ENCODE results near the gene TBX5. TPM values are rescaled to one million over a fixed set of nuclear protein-coding genes. Genes with fewer than 3 reads are reported as not detected.

Gene TBX5
- total RNA-seq, 1 donor from 2014 or later, result not detected

GRCh38 chr12:114443607-114444421, 37.9 kb upstream of the TBX5 start:
- no peak for DNase-seq (ENCODE audit: extremely low spot score in 2 of 2)
- Histone ChIP-seq H3K9me3 (no peaks in the 10 kb centered on the region), H3K4me1 (no peaks in the 10 kb centered on the region), H3K36me3 (no peaks in the 10 kb centered on the region), H3K27me3 (peaks cover 4% of the 10 kb centered on the region), H3K27ac (no peak overlapping the region), H3K4me3 (no peak overlapping the region)
- TF ChIP-seq CTCF (IDR thresholded peaks at IDR 0.05) (no peak), POLR2AphosphoS5 (IDR thresholded peaks at IDR 0.05; ENCODE audit: insufficient read depth in 1 of 2, low read depth in 1 of 2) (no peak), POLR2A (IDR thresholded peaks at IDR 0.05) (no peak)
- intact Hi-C loops (cut with DNase I), result no loop called here

GRCh38 chr12:114442578-114442977, 36.6 kb upstream of the TBX5 start:
- TF ChIP-seq CTCF (IDR thresholded peaks at IDR 0.05) (no peak), POLR2AphosphoS5 (IDR thresholded peaks at IDR 0.05; ENCODE audit: insufficient read depth in 1 of 2, low read depth in 1 of 2) (no peak), POLR2A (IDR thresholded peaks at IDR 0.05) (no peak)
- DNase-seq (ENCODE audit: extremely low spot score in 2 of 2), result no peak
- intact Hi-C loops (cut with DNase I), result no loop called here
- H3K27ac ChIP-seq, result no peak overlapping the region
- H3K36me3 ChIP-seq, result no peaks in the 10 kb centered on the region
- H3K27me3 ChIP-seq, result peaks cover 4% of the 10 kb centered on the region
- H3K4me1 ChIP-seq, result no peaks in the 10 kb centered on the region
- H3K9me3 ChIP-seq, result no peaks in the 10 kb centered on the region
- H3K4me3 ChIP-seq, result no peak overlapping the region

GRCh38 chr12:114441545-114441944, 35.6 kb upstream of the TBX5 start:
- Histone ChIP-seq H3K27me3 (peaks cover 4% of the 10 kb centered on the region), H3K36me3 (no peaks in the 10 kb centered on the region), H3K4me3 (no peak overlapping the region), H3K27ac (no peak overlapping the region), H3K4me1 (no peaks in the 10 kb centered on the region), H3K9me3 (no peaks in the 10 kb centered on the region)
- TF ChIP-seq CTCF (IDR thresholded peaks at IDR 0.05), result no peak
- TF ChIP-seq POLR2AphosphoS5 (IDR thresholded peaks at IDR 0.05; ENCODE audit: insufficient read depth in 1 of 2, low read depth in 1 of 2), result no peak
- TF ChIP-seq POLR2A (IDR thresholded peaks at IDR 0.05), result no peak
- no peak for DNase-seq (ENCODE audit: extremely low spot score in 2 of 2)
- intact Hi-C loops (cut with DNase I), result no loop called here

- no peaks in the 10 kb centered on the region for H3K36me3 ChIP-seq
- TF ChIP-seq CTCF (IDR thresholded peaks at IDR 0.05), result no peak
- TF ChIP-seq POLR2A (IDR thresholded peaks at IDR 0.05), result no peak
- no peak for TF ChIP-seq POLR2AphosphoS5 (IDR thresholded peaks at IDR 0.05; ENCODE audit: insufficient read depth in 1 of 2, low read depth in 1 of 2)
- H3K9me3 ChIP-seq, result no peaks in the 10 kb centered on the region
- peaks cover 4% of the 10 kb centered on the region for H3K27me3 ChIP-seq
- H3K4me1 ChIP-seq, result no peaks in the 10 kb centered on the region
- no peak for DNase-seq (ENCODE audit: extremely low spot score in 2 of 2)
- no peak overlapping the region for H3K27ac ChIP-seq
- no peak overlapping the region for H3K4me3 ChIP-seq
- intact Hi-C loops (cut with DNase I), result no loop called here
These were observed 35.1 kb upstream of the TBX5 start for GRCh38 chr12:114441039-114441383.

- TF ChIP-seq POLR2A (IDR thresholded peaks at IDR 0.05) (no peak), POLR2AphosphoS5 (IDR thresholded peaks at IDR 0.05; ENCODE audit: insufficient read depth in 1 of 2, low read depth in 1 of 2) (no peak), CTCF (IDR thresholded peaks at IDR 0.05) (no peak)
- no peak for DNase-seq (ENCODE audit: extremely low spot score in 2 of 2)
- Histone ChIP-seq H3K9me3 (no peaks in the 10 kb centered on the region), H3K27ac (no peak overlapping the region), H3K4me1 (no peaks in the 10 kb centered on the region), H3K27me3 (peaks cover 4% of the 10 kb centered on the region), H3K36me3 (no peaks in the 10 kb centered on the region), H3K4me3 (no peak overlapping the region)
- intact Hi-C loops (cut with DNase I), result no loop called here
These were observed 34.5 kb upstream of the TBX5 start for GRCh38 chr12:114440270-114441038.

Data from vagina (tissue), 2 donors.